K562 (cell line): ENCODE data around the gene RELCH.

Experiments
- CEBPZ ChIP-seq: fragments of 150-350 bp; IDR thresholded peaks from 2 replicates; pipeline ENCODE4 v1.6.1; 2014; ENCODE audit warnings: low read depth, mild to moderate bottlenecking, low read length, borderline replicate concordance
- ESRRA ChIP-seq: fragments of 450-650 bp; IDR thresholded peaks from 2 replicates; pipeline ENCODE4 v1.6.1; 2014; ENCODE audit warnings: low read depth, mild to moderate bottlenecking, moderate library complexity, borderline replicate concordance
- EZH2 ChIP-seq: IDR thresholded peaks from 2 replicates; pipeline ENCODE4 v1.6.1; 2012; ENCODE audit warnings: low read depth, mild to moderate bottlenecking, inconsistent platforms, low read length, borderline replicate concordance
- PHF20 ChIP-seq: fragments of 450-650 bp; IDR thresholded peaks from 2 replicates; pipeline ENCODE4 v1.6.1; 2018; ENCODE audit not compliant: partially characterized antibody
- RAD21 ChIP-seq, 2 experiments: fragments of 250-450 bp in 1 of 2; fragments of 450-650 bp in 1 of 2; sonication (Bioruptor Pico) in 1 of 2; formaldehyde crosslinking in 1 of 2; IDR thresholded peaks in 1 of 2; conservative IDR thresholded peaks in 1 of 2; 2 replicates each; pipeline versions ENCODE4 v1.4.0 to v1.8.0; 2020 to 2022; ENCODE audit warnings: mild to moderate bottlenecking in 2 of 2, moderate library complexity in 1 of 2
- SMARCB1 ChIP-seq: IDR thresholded peaks from 2 replicates; pipeline ENCODE4 v1.6.1; 2011; ENCODE audit warnings: improper control_type of control experiment, low read depth; ENCODE audit not compliant: insufficient read length
- USF1 ChIP-seq: sonication (generic); formaldehyde crosslinking; IDR thresholded peaks from 2 replicates; pipeline ENCODE4 v1.9.0; 2022; ENCODE audit warnings: mild to moderate bottlenecking, missing genetic modification reagents
- ZNF431 ChIP-seq: sonication (generic); formaldehyde crosslinking; IDR thresholded peaks from 2 replicates; pipeline ENCODE4 v1.8.0; 2022; ENCODE audit warnings: mild to moderate bottlenecking, missing genetic modification reagents

- TF ChIP-seq EZH2 (no peak), PHF20 (no peak), CEBPZ (no peak), ESRRA (no peak), USF1 (no peak), RAD21 (CRISPR knock-in tag; conservative IDR thresholded peaks at IDR 0.05 in 1 of 2, IDR thresholded peaks at IDR 0.05 in 1 of 2) (no peak), SMARCB1 (no peak), ZNF431 (no peak)
Observed at GRCh38 chr18:62353170-62353569, 166.1 kb downstream of the RELCH start.
